ENCODE results near the gene LIAS.
A peak's percentile ranks its signal among the peaks of the same experiment; 100 is the strongest.
"Not testable (repeated sequence)": the region's sequence is repeated elsewhere in the genome, so short reads cannot be mapped to it uniquely, and the experiment has no call there.

The LIAS gene

GRCh38 chr4:39458505-39459300 lies at the start of gene LIAS, which contains the start of gene RPL9:
TSS of gene LIAS (plus strand) at chr4:39459056. CDS start at chr4:39459118, 62 bp downstream.
TSS of gene RPL9 (minus strand) at chr4:39458922. CDS start at chr4:39458439, 483 bp downstream.
- DNase-seq (ENCODE audit: low spot score), result peak; percentile 98

GRCh38 chr4:39410415-39410814 lies 48.4 kb upstream of the LIAS start:
- DNase-seq (ENCODE audit: low spot score), result no peak

- DNase-seq (ENCODE audit: low spot score), result not testable (repeated sequence)
These were observed 47.3 kb upstream of the LIAS start for GRCh38 chr4:39411561-39411960.

- no peak for DNase-seq (ENCODE audit: low spot score)
These were observed 43.1 kb upstream of the LIAS start for GRCh38 chr4:39415678-39416283.

GRCh38 chr4:39422247-39422646 lies 36.6 kb upstream of the LIAS start:
- DNase-seq (ENCODE audit: low spot score), result no peak

GRCh38 chr4:39425297-39425696 lies 33.6 kb upstream of the LIAS start:
- not testable (repeated sequence) for DNase-seq (ENCODE audit: low spot score)

- DNase-seq (ENCODE audit: low spot score), result no peak
These were observed 32.1 kb upstream of the LIAS start for GRCh38 chr4:39426728-39427127.

- no peak for DNase-seq (ENCODE audit: low spot score)
These were observed 31.2 kb upstream of the LIAS start for GRCh38 chr4:39427520-39428114.

GRCh38 chr4:39429476-39430334 lies 29.2 kb upstream of the LIAS start:
- DNase-seq (ENCODE audit: low spot score), result no peak

GRCh38 chr4:39433878-39434492 lies 24.9 kb upstream of the LIAS start:
- DNase-seq (ENCODE audit: low spot score), result no peak

GRCh38 chr4:39435659-39436563 lies 22.9 kb upstream of the LIAS start:
- no peak for DNase-seq (ENCODE audit: low spot score)

- DNase-seq (ENCODE audit: low spot score), result no peak
These were observed 17.3 kb upstream of the LIAS start for GRCh38 chr4:39441593-39441992.

- no peak for DNase-seq (ENCODE audit: low spot score)
These were observed 15.9 kb upstream of the LIAS start for GRCh38 chr4:39442998-39443397.

GRCh38 chr4:39446483-39446841 lies 12.4 kb upstream of the LIAS start:
- no peak for DNase-seq (ENCODE audit: low spot score)

- peak; percentile 16 for DNase-seq (ENCODE audit: low spot score)
These were observed 11.8 kb upstream of the LIAS start for GRCh38 chr4:39446842-39447573.

GRCh38 chr4:39450618-39451017 lies 8.2 kb upstream of the LIAS start:
- DNase-seq (ENCODE audit: low spot score), result no peak

GRCh38 chr4:39451423-39452023 lies 7.3 kb upstream of the LIAS start:
- no peak for DNase-seq (ENCODE audit: low spot score)

- no peak for DNase-seq (ENCODE audit: low spot score)
These were observed 6.5 kb upstream of the LIAS start for GRCh38 chr4:39452153-39452859.
